DND-41 (cell line): ENCODE measurements around the gene SMARCAL1.

Experiments
- CTCF ChIP-seq: IDR thresholded peaks from 2 replicates; pipeline ENCODE4 v1.5.1; 2012; ENCODE audit warnings: borderline replicate concordance, low read length, moderate library complexity, mild to moderate bottlenecking; ENCODE audit not compliant: poor library complexity, severe bottlenecking; ENCODE audit errors: extremely low read depth
- EZH2 ChIP-seq: IDR thresholded peaks from 3 replicates; pipeline ENCODE4 v1.6.1; 2012; ENCODE audit warnings: borderline replicate concordance, low read depth, mild to moderate bottlenecking, moderate library complexity, low read length, inconsistent platforms; ENCODE audit not compliant: severe bottlenecking

- TF ChIP-seq EZH2 (no peak), CTCF (no peak)
Measured at GRCh38 chr2:216517447-216518225, 105.4 kb downstream of the SMARCAL1 start.
